ENCODE results near the gene NCF2.

GRCh38 chr1:183622884-183623785 is 32.9 kb upstream of the NCF2 start:
- no peak for TF ChIP-seq POLR2AphosphoS5 (IDR thresholded peaks at IDR 0.05)
- TF ChIP-seq POLR2A (IDR thresholded peaks at IDR 0.05), result no peak
